Activated naive CD4-positive, alpha-beta T cell treated with anti-CD3 and anti-CD28 coated beads, Interleukin-2, amount 50 U/mL, for 16 hours (primary cell): Measurements from ENCODE around the gene SARS2.
"Not testable (repeated sequence)": the region's sequence is repeated elsewhere in the genome, so short reads cannot be mapped to it uniquely, and the experiment has no call there.

Source experiments
- DNase-seq: peaks from one replicate; pipeline ENCODE4 v3.0.0-alpha.2; 2020

SARS2 gene

DNA sequence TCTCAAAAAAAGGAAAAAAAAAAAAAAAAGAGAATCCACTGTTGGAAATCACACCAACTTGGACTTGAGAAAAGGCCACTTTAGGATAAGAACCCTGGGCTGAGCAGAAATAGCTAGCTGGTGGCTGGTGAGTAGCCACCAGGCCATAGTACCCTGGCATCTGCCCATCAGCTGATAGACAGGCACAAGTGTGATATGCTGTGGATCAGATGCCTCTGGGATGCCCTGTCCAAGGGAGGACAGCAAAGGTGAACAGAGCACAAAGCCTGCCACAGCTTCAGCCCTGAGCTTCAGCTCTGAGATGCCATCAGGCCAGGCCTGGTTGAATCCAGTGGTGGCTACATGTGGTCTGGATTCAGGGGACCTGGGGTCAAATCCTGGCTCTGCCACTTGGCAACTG is 39.9 kb downstream of the SARS2 start:
- no peak for DNase-seq

DNA sequence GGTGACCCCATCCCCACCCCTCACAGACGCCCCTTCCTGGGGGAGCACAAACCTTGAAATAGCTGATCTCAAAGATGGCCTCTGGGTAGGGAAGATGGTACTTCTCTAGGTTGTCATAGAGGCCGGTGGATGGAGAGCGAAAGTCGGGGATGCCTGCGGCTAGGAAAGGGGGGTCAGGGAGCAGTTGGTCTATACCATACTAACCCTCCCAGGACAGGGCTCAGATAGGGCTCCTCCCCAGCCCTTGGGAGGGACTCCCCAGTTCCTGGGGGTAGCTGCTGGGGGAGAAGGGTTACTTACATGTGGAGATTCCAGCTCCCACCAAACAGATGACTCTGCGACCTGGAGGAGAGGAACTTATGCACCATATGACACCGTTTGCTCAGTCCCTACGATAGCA is 40.8 kb downstream of the SARS2 start:
- no peak for DNase-seq

DNA sequence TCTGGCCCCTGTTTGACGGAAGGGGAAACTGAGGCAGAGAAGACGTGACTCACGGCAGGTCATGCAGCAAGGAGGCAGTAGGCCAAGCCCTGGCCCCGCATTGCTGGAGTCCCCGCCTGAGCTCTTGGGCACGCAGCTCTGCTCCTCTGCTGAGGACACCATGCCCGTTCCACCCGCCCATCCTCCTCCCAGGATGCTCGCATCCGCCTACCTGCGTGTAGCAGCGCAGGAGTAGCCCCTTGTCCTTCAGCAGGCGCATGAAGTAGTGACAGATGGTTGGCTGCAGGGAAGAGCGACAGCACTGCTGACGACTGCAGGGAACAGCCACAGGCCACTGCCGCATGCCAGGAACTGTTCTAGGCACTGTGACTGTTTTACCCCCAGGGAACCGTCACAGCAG is 41.7 kb downstream of the SARS2 start:
- no peak for DNase-seq

GRCh38 chr19:38884691-38885090 is 45.9 kb downstream of the SARS2 start:
- DNase-seq, result not testable (repeated sequence)

GRCh38 chr19:38883286-38883685 is 47.3 kb downstream of the SARS2 start:
- no peak for DNase-seq

- DNase-seq, result no peak
These were observed 49.5 kb downstream of the SARS2 start for GRCh38 chr19:38880882-38881609.

DNA sequence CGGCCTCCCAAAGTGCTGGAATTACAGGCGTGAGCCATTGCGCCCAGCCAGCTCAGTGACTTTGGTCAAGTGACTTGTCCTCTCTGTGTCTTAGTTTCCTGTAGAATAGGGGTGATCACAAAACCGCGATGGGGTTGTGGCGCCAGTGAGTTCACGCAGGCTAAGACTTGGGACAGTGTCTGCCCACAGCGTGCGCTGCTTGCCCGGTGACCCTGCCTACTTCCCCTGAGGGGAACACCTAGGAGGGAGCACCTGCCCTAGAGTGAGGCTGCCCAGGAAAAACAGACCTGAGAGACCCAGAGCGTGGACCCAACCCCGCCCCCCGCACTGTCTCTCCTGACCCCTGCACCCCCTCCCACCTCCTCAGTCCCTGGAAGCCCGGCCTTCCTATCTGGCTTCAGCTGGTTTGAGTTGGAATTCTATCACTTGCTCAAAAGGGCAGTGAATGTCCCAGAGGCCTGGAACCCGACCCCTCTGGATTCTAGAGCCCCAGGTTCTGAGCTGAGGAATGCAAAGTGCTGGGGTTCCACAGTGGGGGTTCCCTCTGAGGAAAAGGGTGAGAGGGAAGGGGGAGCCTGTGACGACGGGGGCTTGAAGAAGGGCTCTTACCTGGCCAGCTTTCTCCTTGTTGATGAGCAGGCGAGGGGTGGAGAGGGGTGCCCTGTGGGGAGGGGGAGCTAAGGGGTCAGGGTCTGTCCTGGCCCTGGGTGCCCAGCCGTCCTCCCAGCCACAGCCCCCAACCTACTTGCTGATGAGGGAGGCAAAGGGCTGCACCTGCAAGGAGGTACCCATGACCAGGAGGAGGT is 50.3 kb downstream of the SARS2 start:
- no peak for DNase-seq

DNA sequence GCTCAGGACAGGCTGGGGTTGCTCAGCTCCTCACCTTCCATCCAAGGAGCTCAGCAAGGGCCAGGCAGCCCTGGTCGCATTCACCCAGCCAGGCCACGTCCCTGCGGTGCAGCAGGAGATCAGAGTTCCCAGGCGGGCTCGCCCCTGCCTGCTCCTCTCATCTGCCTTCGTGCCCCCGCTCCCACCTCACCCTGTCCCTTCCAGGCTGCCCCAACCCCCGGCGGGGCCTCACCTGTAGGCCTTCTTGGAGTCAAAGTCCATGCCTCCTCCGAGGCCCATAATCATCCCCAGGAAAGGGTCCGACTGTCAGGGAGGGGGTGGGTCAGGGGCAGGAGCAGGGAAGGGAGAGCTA is 51.2 kb downstream of the SARS2 start:
- no peak for DNase-seq

GRCh38 chr19:38878575-38879399 is 51.8 kb downstream of the SARS2 start:
- no peak for DNase-seq

- peak; percentile 71 for DNase-seq
These were observed 52.6 kb downstream of the SARS2 start, which contains the start of gene RINL for GRCh38 chr19:38877781-38878574. RINL (minus strand) TSS chr19:38878275; CDS start chr19:38876742, 1,533 bp downstream.

GRCh38 chr19:38875656-38876395 is 54.7 kb downstream of the SARS2 start:
- DNase-seq, result no peak

GRCh38 chr19:38873400-38873799 is 57.2 kb downstream of the SARS2 start:
- not testable (repeated sequence) for DNase-seq

- DNase-seq, result no peak
These were observed 60.0 kb downstream of the SARS2 start for GRCh38 chr19:38870612-38871011.

DNA sequence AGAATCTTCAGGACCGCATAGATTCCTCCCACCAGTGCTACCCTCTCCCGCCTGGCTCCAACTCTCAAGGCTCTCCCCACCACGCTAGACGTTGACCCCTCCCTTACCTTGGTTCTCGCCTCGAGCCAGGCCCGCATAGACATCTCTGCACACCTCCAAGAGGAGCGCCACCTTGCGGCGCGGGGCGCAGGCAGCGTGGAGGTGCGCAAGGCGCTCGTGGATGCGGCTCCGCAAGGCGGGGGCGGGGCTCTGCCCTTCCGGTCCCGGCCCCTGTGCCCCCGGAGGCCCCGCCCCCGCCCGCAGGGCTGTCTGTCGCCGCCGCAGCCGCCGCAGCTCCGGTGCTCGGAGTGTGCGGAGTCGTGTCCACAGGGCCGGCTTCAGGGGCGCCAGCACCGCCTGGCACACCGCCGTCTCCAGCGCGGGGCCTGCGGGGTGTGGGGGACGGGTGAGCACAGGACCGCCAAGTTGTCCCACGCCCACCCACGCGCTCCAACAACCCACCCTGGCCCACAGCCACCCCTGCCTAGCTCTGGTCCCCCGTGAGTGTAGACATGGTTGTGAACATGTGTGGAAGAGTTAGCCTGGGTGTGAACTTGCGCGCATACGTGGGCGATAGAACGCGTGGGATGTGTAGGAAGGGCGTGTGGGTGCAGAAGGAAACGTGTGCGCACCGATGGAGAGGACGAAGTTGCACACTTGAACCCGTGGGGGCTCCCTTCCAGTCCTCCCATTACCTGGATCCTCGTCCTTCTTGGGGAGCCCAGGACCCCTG is 60.5 kb downstream of the SARS2 start:
- DNase-seq, result peak; percentile 95

DNA sequence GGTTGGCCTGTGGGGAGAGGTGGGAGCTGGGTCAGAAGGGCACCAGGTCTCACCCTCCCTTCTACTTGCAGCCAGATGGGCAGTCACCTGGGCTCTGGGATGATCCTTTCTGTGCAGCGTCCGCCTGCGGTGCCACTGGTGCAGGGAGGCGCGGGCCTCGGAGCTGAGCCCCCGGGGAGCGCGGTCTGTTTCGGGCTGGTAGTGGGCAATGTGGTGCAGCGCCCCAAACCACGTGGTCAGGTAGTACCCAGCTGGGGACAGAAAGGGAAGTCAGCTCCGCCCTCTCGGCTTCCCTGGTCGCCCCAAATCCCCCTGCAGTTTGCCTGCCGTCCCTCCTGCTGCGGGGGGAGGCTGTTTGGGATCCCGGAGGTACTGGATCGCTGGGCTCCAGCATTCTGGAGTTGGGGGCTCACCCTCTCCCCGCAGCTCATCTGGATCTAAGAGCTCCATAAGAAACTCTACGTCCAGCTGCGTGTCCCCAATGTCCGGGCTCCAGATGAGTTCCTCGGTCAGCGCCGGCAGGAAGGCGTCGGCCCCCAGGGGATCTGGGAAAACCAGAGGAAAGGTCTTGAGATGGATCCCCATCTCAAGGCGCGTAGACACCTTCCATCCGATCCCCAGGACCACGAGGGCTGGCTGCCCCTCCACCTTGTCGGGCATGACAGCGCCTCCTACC is 61.3 kb downstream of the SARS2 start:
- no peak for DNase-seq

DNA sequence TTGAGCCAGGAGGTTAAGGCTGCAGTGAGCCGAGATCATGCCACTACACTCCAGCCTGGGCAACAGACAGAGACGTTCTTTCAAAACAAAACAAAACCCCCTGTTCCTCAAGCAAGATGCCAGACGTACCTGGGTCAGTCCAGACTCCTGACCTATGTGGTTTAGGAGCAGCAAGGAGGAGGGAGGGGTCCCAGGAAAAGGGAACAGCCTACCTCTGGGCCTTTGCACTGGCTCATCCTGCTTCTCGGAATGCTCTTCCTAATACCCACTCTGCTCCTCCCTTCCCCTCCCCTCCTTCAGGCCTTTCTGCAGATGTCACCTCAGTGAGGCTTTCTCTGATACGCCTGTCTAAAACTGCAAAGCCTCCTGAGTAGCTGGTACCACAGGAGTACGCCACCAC is 62.0 kb downstream of the SARS2 start:
- DNase-seq, result no peak

GRCh38 chr19:38867171-38867780 is 63.3 kb downstream of the SARS2 start:
- DNase-seq, result no peak
